HepG2 (cell line): ENCODE data around the gene VPS29. TPM values are rescaled to one million over a fixed set of nuclear protein-coding genes. Genes with fewer than 3 reads are reported as not detected.
A peak's percentile ranks its signal among the peaks of the same experiment; 100 is the strongest.

Source experiments
- AKNA ChIP-seq: sonication (generic); formaldehyde crosslinking; IDR thresholded peaks from 2 replicates; pipeline ENCODE4 v1.4.0; 2020; ENCODE audit warnings: missing genetic modification reagents, borderline replicate concordance
- ASH2L ChIP-seq: fragments of 300-600, 200-600 bp; sonication (generic); IDR thresholded peaks from 2 replicates; pipeline ENCODE4 v1.7.0; 2017; ENCODE audit warnings: low read depth, mild to moderate bottlenecking, moderate library complexity, mixed read lengths, low read length; ENCODE audit not compliant: insufficient read length
- ATF2 ChIP-seq: sonication (generic); formaldehyde crosslinking; IDR thresholded peaks from 2 replicates; pipeline ENCODE4 v1.4.0; 2020; ENCODE audit warnings: missing genetic modification reagents
- ELF4 ChIP-seq: sonication (generic); formaldehyde crosslinking; IDR thresholded peaks from 2 replicates; pipeline ENCODE4 v1.5.0; 2020; ENCODE audit warnings: missing genetic modification reagents, mild to moderate bottlenecking, moderate library complexity, borderline replicate concordance
- HIVEP1 ChIP-seq: sonication (generic); formaldehyde crosslinking; IDR thresholded peaks from 2 replicates; pipeline ENCODE4 v1.4.0; 2020; ENCODE audit warnings: mild to moderate bottlenecking, missing genetic modification reagents
- IRF2 ChIP-seq: IDR thresholded peaks from 2 replicates; pipeline ENCODE4 v1.6.1; 2018; ENCODE audit warnings: missing genetic modification reagents, missing compliant biosample characterization
- SAP130 ChIP-seq: IDR thresholded peaks from 2 replicates; pipeline ENCODE4 v1.6.1; 2016; ENCODE audit warnings: low read depth
- SP4 ChIP-seq: sonication (generic); formaldehyde crosslinking; IDR thresholded peaks from 2 replicates; pipeline ENCODE4 v1.8.1; 2023; ENCODE audit warnings: mild to moderate bottlenecking, missing genetic modification reagents
- TEAD3 ChIP-seq: optimal IDR thresholded peaks from 2 replicates; pipeline ENCODE3; 2016; ENCODE audit warnings: borderline replicate concordance
- YEATS2 ChIP-seq: sonication (generic); formaldehyde crosslinking; IDR thresholded peaks from 2 replicates; pipeline ENCODE4 v1.4.0; 2020; ENCODE audit warnings: missing genetic modification reagents, borderline replicate concordance
- YEATS4 ChIP-seq: sonication (generic); formaldehyde crosslinking; IDR thresholded peaks from 2 replicates; pipeline ENCODE4 v1.4.0; 2020; ENCODE audit warnings: missing genetic modification reagents, borderline replicate concordance
- ZFP37 ChIP-seq: sonication (generic); formaldehyde crosslinking; IDR thresholded peaks from 2 replicates; pipeline ENCODE4 v1.4.0; 2020; ENCODE audit warnings: missing genetic modification reagents, borderline replicate concordance
- ZNF256 ChIP-seq: sonication (generic); formaldehyde crosslinking; conservative IDR thresholded peaks from 2 replicates; pipeline ENCODE4 v1.4.0; 2020; ENCODE audit warnings: missing genetic modification reagents
- ZNF577 ChIP-seq: sonication (generic); formaldehyde crosslinking; IDR thresholded peaks from 2 replicates; pipeline ENCODE4 v1.4.0; 2020; ENCODE audit warnings: mild to moderate bottlenecking, low read depth, missing genetic modification reagents, borderline replicate concordance
- ZNF605 ChIP-seq: sonication (generic); formaldehyde crosslinking; IDR thresholded peaks from 2 replicates; pipeline ENCODE4 v1.8.0; 2022; ENCODE audit warnings: mild to moderate bottlenecking, missing genetic modification reagents
- ZNF629 ChIP-seq: sonication (generic); formaldehyde crosslinking; conservative IDR thresholded peaks from 2 replicates; pipeline ENCODE4 v1.5.0; 2020; ENCODE audit warnings: missing genetic modification reagents
- ZNF770 ChIP-seq: sonication (generic); formaldehyde crosslinking; IDR thresholded peaks from 2 replicates; pipeline ENCODE4 v1.5.0; 2020; ENCODE audit warnings: mild to moderate bottlenecking, missing genetic modification reagents
- ZSCAN22 ChIP-seq: sonication (generic); formaldehyde crosslinking; IDR thresholded peaks from 2 replicates; pipeline ENCODE4 v1.4.0; 2020; ENCODE audit warnings: mild to moderate bottlenecking, missing genetic modification reagents
- polyA plus RNA-seq, 8 experiments: library from polyadenylated mRNA; depleted of rRNA in 3 of 8; stranded (reverse) in 7 of 8; unstranded in 1 of 8; fragments of >200 nt; fragmentation: Illumina TruSeq in 4 of 8; extraction: Trizol in 4 of 8; gene quantifications; 2 replicates each; pipeline versions ENCODE4 v1.2.1 to v1.2.3, GENCODE V29; 2011 to 2016; ENCODE audit warnings: low read depth in 4 of 8, missing spikeins in 1 of 8, mixed read lengths in 1 of 8; ENCODE audit not compliant: insufficient read depth in 1 of 8
- total RNA-seq, 5 experiments: library from RNA; depleted of rRNA; stranded (reverse); fragments of >200 nt; fragmentation: Illumina TruSeq; extraction: Trizol; gene quantifications; 2 replicates each; pipeline ENCODE4 v1.2.3, GENCODE V29; 2016; ENCODE audit warnings: low read depth in 1 of 5
- TF ChIP-seq, protein P1 (sequence below): sonication (generic); formaldehyde crosslinking; IDR thresholded peaks from 2 replicates; pipeline ENCODE4 v1.4.0; 2020; ENCODE audit warnings: mild to moderate bottlenecking, missing genetic modification reagents

The VPS29 gene
- total and polyA plus RNA-seq, 2 of the 13 experiments (the other 11 are each of a cell fraction or from before 2014, with no cell fraction given), result 107 to 114 TPM

DNA sequence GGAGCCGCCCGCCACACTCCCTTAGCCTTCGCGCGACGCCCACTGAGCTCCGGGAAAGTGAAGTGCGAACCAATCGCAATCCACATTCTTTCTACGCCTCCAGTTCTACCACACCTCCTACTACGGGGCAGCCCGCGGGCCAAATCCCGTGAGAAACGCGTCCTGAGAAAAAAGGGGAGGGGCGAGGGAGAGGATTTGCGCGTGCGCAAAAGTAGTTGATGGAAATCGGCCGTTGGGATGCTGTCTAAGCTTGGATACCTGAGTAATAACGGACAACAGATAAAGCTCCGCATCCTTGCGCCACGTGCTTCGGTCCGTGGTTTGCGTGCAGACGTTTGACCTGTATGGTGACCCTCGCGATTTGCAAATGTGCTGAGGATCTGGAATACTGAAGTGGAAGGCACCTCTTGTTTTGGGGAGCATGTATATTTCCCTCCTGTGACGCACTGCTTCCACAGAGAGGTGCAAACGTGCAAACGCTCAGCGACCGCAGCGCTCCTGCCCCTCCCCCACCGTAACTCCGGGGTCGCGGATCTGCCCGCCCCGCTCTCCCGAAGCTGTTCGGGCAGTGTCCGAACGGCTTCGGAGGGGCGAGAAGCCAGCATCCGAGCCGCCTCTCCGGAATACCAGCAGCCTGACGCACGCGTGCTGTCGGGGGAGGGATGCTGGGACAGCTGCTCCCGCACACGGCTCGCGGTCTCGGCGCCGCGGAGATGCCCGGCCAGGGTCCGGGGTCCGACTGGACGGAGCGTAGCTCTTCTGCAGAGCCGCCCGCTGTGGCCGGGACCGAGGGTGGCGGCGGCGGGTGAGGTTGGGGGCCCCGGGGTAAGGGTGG is 33.5 kb downstream of the VPS29 start, which contains the start of the genes FAM216A and GPN3 (continued):
- no peak for TF ChIP-seq ZNF770
- TF ChIP-seq ELF4, result peak; percentile 78; the same call in 1 of the 2 replicates
- peak; percentile 23 for TF ChIP-seq ATF2 (CRISPR knock-in tag)
- no peak for TF ChIP-seq ZNF577 (CRISPR knock-in tag)
- TF ChIP-seq ASH2L, result peak; percentile 63
- peak; percentile 92 for TF ChIP-seq TEAD3 (CRISPR knock-in tag)
- peak; percentile 72; the same call in 1 of the 2 replicates for TF ChIP-seq YEATS4 (CRISPR knock-in tag)
- TF ChIP-seq SAP130 (CRISPR knock-in tag), result peak; percentile 94
- TF ChIP-seq ZNF256 (CRISPR knock-in tag), result no peak; the same call in 1 of the 2 replicates
- TF ChIP-seq ZNF629 (CRISPR knock-in tag), result no peak
- TF ChIP-seq IRF2 (CRISPR knock-in tag), result peak; percentile 78; the same call in 1 of the 2 replicates
- TF ChIP-seq YEATS2, result peak; percentile 94
- TF ChIP-seq HIVEP1, result peak; percentile 27; the same call in 1 of the 2 replicates
- TF ChIP-seq ZFP37, result peak; percentile 42; the same call in 1 of the 2 replicates
- TF ChIP-seq ZNF605 (CRISPR knock-in tag), result peak; percentile 25; the same call in 1 of the 2 replicates
- TF ChIP-seq SP4 (CRISPR knock-in tag), result peak; percentile 97
- TF ChIP-seq AKNA (CRISPR knock-in tag), result no peak
- TF ChIP-seq, protein P1, sequence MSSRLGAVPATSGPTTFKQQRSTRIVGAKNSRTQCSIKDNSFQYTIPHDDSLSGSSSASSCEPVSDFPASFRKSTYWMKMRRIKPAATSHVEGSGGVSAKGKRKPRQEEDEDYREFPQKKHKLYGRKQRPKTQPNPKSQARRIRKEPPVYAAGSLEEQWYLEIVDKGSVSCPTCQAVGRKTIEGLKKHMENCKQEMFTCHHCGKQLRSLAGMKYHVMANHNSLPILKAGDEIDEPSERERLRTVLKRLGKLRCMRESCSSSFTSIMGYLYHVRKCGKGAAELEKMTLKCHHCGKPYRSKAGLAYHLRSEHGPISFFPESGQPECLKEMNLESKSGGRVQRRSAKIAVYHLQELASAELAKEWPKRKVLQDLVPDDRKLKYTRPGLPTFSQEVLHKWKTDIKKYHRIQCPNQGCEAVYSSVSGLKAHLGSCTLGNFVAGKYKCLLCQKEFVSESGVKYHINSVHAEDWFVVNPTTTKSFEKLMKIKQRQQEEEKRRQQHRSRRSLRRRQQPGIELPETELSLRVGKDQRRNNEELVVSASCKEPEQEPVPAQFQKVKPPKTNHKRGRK (CRISPR knock-in tag), result no peak
- peak; percentile 22; the same call in 1 of the 2 replicates for TF ChIP-seq ZSCAN22 (CRISPR knock-in tag)
